Keratinocyte (primary cell): Measurements from ENCODE around the gene CFAP210. TPM values are rescaled to one million over a fixed set of nuclear protein-coding genes. Genes with fewer than 3 reads are reported as not detected.

Source experiments
- DNase-seq: peaks from one replicate; pipeline ENCODE4 v3.0.0-alpha.2; 2011; ENCODE audit warnings: low read depth, missing footprints, low spot score
- FAIRE-seq: peaks from 2 replicates; lab custom pipeline; 2011; peaks lifted over from hg19 to GRCh38; lab: Jason Lieb, UNC
- H2AFZ ChIP-seq: 2 replicates; pipeline ENCODE4 v1.6.0; 2012; ENCODE audit warnings: low read length, control low read depth, inconsistent platforms; ENCODE audit not compliant: control insufficient read depth
- H3K27ac ChIP-seq: 2 replicates; pipeline ENCODE4 v1.5.1; 2011; ENCODE audit warnings: low read length; ENCODE audit not compliant: control insufficient read depth, insufficient read depth
- H3K27me3 ChIP-seq: 3 replicates; pipeline ENCODE4 v1.6.0; 2011; ENCODE audit warnings: low read length; ENCODE audit not compliant: control insufficient read depth, insufficient read depth; ENCODE audit errors: extremely low read depth
- H3K36me3 ChIP-seq, 2 experiments: 2 replicates in 1 of 2; 3 replicates in 1 of 2; pipeline ENCODE4 v1.5.1; 2011; ENCODE audit warnings: low read length in 2 of 2, mild to moderate bottlenecking in 1 of 2; ENCODE audit not compliant: control insufficient read depth in 2 of 2, insufficient read depth in 2 of 2; ENCODE audit errors: extremely low read depth in 1 of 2
- H3K4me1 ChIP-seq: 3 replicates; pipeline ENCODE4 v1.5.1; 2011; ENCODE audit warnings: low read length; ENCODE audit not compliant: control insufficient read depth, insufficient read depth; ENCODE audit errors: extremely low read depth
- H3K4me2 ChIP-seq: 3 replicates; pipeline ENCODE4 v1.6.0; 2011; ENCODE audit warnings: low read depth, low read length; ENCODE audit not compliant: control insufficient read depth, insufficient read depth; ENCODE audit errors: extremely low read depth
- H3K4me3 ChIP-seq, 3 experiments: fragments of 200-600 bp in 1 of 3; sonication (generic) in 1 of 3; 2 replicates in 2 of 3; 3 replicates in 1 of 3; pipeline ENCODE4 v1.5.1; 2011 to 2016; ENCODE audit warnings: low read length in 3 of 3, mild to moderate bottlenecking in 3 of 3, control low read depth in 2 of 3, inconsistent platforms in 1 of 3, low read depth in 1 of 3, mixed read lengths in 1 of 3, mixed run types in 1 of 3, moderate library complexity in 1 of 3; ENCODE audit not compliant: control insufficient read depth in 2 of 3, insufficient read depth in 2 of 3; ENCODE audit errors: extremely low read depth in 1 of 3
- H3K79me2 ChIP-seq: 2 replicates; pipeline ENCODE4 v1.6.0; 2012; ENCODE audit warnings: low read length; ENCODE audit not compliant: control insufficient read depth, insufficient read depth
- H3K9ac ChIP-seq: 3 replicates; pipeline ENCODE4 v1.6.0; 2011; ENCODE audit warnings: low read length; ENCODE audit not compliant: control insufficient read depth, insufficient read depth; ENCODE audit errors: extremely low read depth
- H3K9me1 ChIP-seq: 3 replicates; pipeline ENCODE4 v1.6.0; 2011; ENCODE audit warnings: low read length; ENCODE audit not compliant: control insufficient read depth, insufficient read depth; ENCODE audit errors: extremely low read depth
- H3K9me3 ChIP-seq: 2 replicates; pipeline ENCODE4 v1.5.1; 2012; ENCODE audit warnings: low read depth, low read length; ENCODE audit not compliant: control insufficient read depth
- H4K20me1 ChIP-seq: 3 replicates; pipeline ENCODE4 v1.6.0; 2011; ENCODE audit warnings: low read length; ENCODE audit not compliant: control insufficient read depth, insufficient read depth; ENCODE audit errors: extremely low read depth
- EZH2 ChIP-seq: IDR thresholded peaks from one replicate; pipeline ENCODE4 v1.6.1; 2012; ENCODE audit warnings: inconsistent platforms, mild to moderate bottlenecking, low read length, moderate library complexity
- dilution Hi-C: fragments of 300-500 bp; cut with MboI; formaldehyde crosslinking; loops from one replicate; pipeline ENCODE4 v1.7.0; 2020; ENCODE audit warnings: low sequenced_read_pairs; ENCODE audit not compliant: extremely low pct_ligation_motif_present
- polyA plus RNA-seq, 5 experiments: library from polyadenylated mRNA; depleted of rRNA in 3 of 5; stranded (reverse) in 3 of 5; stranded (forward) in 1 of 5; unstranded in 1 of 5; fragments of >200 nt; gene quantifications; 1 replicate in 1 of 5; 2 replicates in 3 of 5; 3 replicates in 1 of 5; pipeline versions ENCODE4 v1.2.1 to v1.2.3, GENCODE V29; 2011 to 2012; ENCODE audit warnings: missing spikeins in 2 of 5, low read depth in 1 of 5, low replicate concordance in 1 of 5
- TF ChIP-seq, protein P1 (sequence below), 3 experiments: IDR thresholded peaks in 1 of 3; conservative IDR thresholded peaks in 1 of 3; optimal IDR thresholded peaks in 1 of 3; 2 replicates in 2 of 3; 3 replicates in 1 of 3; pipeline versions ENCODE3 to v1.5.1; 2011; ENCODE audit warnings: low read length in 3 of 3, mild to moderate bottlenecking in 3 of 3, moderate library complexity in 2 of 3, control low read depth in 1 of 3, inconsistent platforms in 1 of 3; ENCODE audit not compliant: insufficient read depth in 2 of 3; ENCODE audit errors: extremely low read depth in 1 of 3

Gene CFAP210
- polyA plus RNA-seq, 1 donor (not counting 4 experiments of a cell fraction or from before 2014, with no cell fraction given) = 0.30 TPM

- no peak overlapping the region for H3K9ac ChIP-seq
- H3K36me3 ChIP-seq = no peaks in the 10 kb centered on the region
- H4K20me1 ChIP-seq = no peaks in the 10 kb centered on the region
- H3K4me3 ChIP-seq = no peak overlapping the region
- no peak overlapping the region for H2AFZ ChIP-seq
- DNase-seq (no peak), FAIRE-seq (no peak)
- no peak overlapping the region for H3K27ac ChIP-seq
- H3K4me1 ChIP-seq = no peaks in the 10 kb centered on the region
- H3K79me2 ChIP-seq = no peaks in the 10 kb centered on the region
- no peak overlapping the region for H3K4me2 ChIP-seq
- H3K27me3 ChIP-seq = peaks cover 2% of the 10 kb centered on the region
- no peaks in the 10 kb centered on the region for H3K9me1 ChIP-seq
- H3K9me3 ChIP-seq = no peaks in the 10 kb centered on the region
- TF ChIP-seq, protein P1, sequence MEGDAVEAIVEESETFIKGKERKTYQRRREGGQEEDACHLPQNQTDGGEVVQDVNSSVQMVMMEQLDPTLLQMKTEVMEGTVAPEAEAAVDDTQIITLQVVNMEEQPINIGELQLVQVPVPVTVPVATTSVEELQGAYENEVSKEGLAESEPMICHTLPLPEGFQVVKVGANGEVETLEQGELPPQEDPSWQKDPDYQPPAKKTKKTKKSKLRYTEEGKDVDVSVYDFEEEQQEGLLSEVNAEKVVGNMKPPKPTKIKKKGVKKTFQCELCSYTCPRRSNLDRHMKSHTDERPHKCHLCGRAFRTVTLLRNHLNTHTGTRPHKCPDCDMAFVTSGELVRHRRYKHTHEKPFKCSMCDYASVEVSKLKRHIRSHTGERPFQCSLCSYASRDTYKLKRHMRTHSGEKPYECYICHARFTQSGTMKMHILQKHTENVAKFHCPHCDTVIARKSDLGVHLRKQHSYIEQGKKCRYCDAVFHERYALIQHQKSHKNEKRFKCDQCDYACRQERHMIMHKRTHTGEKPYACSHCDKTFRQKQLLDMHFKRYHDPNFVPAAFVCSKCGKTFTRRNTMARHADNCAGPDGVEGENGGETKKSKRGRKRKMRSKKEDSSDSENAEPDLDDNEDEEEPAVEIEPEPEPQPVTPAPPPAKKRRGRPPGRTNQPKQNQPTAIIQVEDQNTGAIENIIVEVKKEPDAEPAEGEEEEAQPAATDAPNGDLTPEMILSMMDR (optimal IDR thresholded peaks at IDR 0.05 in 1 of 3, IDR thresholded peaks at IDR 0.05 in 1 of 3, conservative IDR thresholded peaks at IDR 0.05 in 1 of 3; ENCODE audit: extremely low read depth in 1 of 3, insufficient read depth in 2 of 3, low read length in 3 of 3) = no peak
- no peak for TF ChIP-seq EZH2
- dilution Hi-C loops = no loop called here
Observed at GRCh38 chr2:169727065-169727464, 32.9 kb upstream of the CFAP210 start.

DNA sequence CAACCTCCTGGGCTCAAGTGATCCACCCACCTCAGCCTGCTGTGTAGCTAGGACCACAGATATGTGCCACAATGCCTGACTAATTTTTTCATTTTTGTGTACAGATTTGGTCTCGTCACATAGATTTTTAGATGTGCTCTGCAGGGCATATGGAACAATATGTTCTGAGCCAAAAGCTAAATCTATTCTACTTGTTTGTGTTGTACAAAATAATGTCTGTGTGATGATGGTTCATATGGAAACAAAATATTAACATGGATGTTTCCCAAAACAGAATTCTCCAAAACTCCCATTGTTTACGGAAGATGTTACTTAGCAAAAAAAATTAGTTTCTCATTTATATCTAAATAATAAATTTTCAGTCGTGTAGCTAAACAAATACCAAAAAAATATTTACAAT is 26.8 kb upstream of the CFAP210 start:
- Histone ChIP-seq H3K4me2 (no peak overlapping the region), H2AFZ (no peak overlapping the region), H3K9ac (no peak overlapping the region), H3K36me3 (no peaks in the 10 kb centered on the region), H3K4me1 (peaks cover 3% of the 10 kb centered on the region), H3K27me3 (no peaks in the 10 kb centered on the region), H3K79me2 (no peaks in the 10 kb centered on the region), H3K27ac (no peak overlapping the region), H3K9me1 (no peaks in the 10 kb centered on the region), H3K9me3 (no peaks in the 10 kb centered on the region), H3K4me3 (no peak overlapping the region), H4K20me1 (no peaks in the 10 kb centered on the region)
- DNase-seq = no peak
- TF ChIP-seq, protein P1 (optimal IDR thresholded peaks at IDR 0.05 in 1 of 3, IDR thresholded peaks at IDR 0.05 in 1 of 3, conservative IDR thresholded peaks at IDR 0.05 in 1 of 3; ENCODE audit: extremely low read depth in 1 of 3, insufficient read depth in 2 of 3, low read length in 3 of 3) = no peak
- TF ChIP-seq EZH2 = no peak
- no peak for FAIRE-seq
- dilution Hi-C loops = no loop called here
